PC-3 (cell line): ENCODE measurements around the gene SPHK1. TPM values are rescaled to one million over a fixed set of nuclear protein-coding genes. Genes with fewer than 3 reads are reported as not detected.
A peak's percentile ranks its signal among the peaks of the same experiment; 100 is the strongest.

Experiments used
- ATAC-seq: fragments of 200-7000 bp; cut with Tn5 transposase; 2 replicates; pipeline ENCODE4 v1.9.1; 2020; ENCODE audit warnings: mild to moderate bottlenecking, moderate library complexity
- BruUV-seq: library from RNA; stranded (reverse); fragments of 400-500 nt; replicated peaks from 2 replicates; lab custom pipeline; 2021; lab: Mats Ljungman, UMichigan
- CTCF ChIA-PET: fragments of 300-600 bp; sonication (Branson Sonifier 250); formaldehyde crosslinking; loops from one replicate; lab custom pipeline; 2022; ENCODE audit warnings: antibody characterized with exemption; lab: Charles Lee
- POLR2A ChIA-PET: fragments of 300-600 bp; sonication (Branson Sonifier 250); formaldehyde crosslinking; loops from one replicate; lab custom pipeline; 2022; ENCODE audit warnings: antibody characterized with exemption; ENCODE audit not compliant: unreplicated experiment; lab: Charles Lee
- DNase-seq: peaks from one replicate; pipeline ENCODE4 v3.0.0-alpha.2; 2015
- H2AFZ ChIP-seq: fragments of 300-600 bp; sonication (generic); 2 replicates; pipeline ENCODE4 v1.6.0; 2016; ENCODE audit warnings: antibody characterized with exemption, low read length
- H3F3A ChIP-seq: fragments of 300-600 bp; sonication (generic); one replicate; pipeline ENCODE4 v1.6.0; 2017; ENCODE audit warnings: antibody characterized with exemption, low read length, control low read depth, mild to moderate bottlenecking; ENCODE audit not compliant: unreplicated experiment
- H3K27ac ChIP-seq: fragments of 300-600 bp; sonication (generic); 2 replicates; pipeline ENCODE4 v1.5.1; 2016; ENCODE audit warnings: mild to moderate bottlenecking, low read length
- H3K27me3 ChIP-seq: fragments of 300-600 bp; sonication (generic); 2 replicates; pipeline ENCODE4 v1.6.1; 2016; ENCODE audit warnings: low read length, mixed read lengths
- H3K36me3 ChIP-seq: fragments of 300-600 bp; sonication (generic); 2 replicates; pipeline ENCODE4 v1.6.1; 2016; ENCODE audit warnings: low read depth, mixed run types, low read length, mixed read lengths
- H3K4me1 ChIP-seq: fragments of 300-600 bp; sonication (generic); 2 replicates; pipeline ENCODE4 v1.5.1; 2016; ENCODE audit warnings: low read length; ENCODE audit not compliant: insufficient read depth
- H3K4me2 ChIP-seq: fragments of 300-600 bp; sonication (generic); 2 replicates; pipeline ENCODE4 v1.6.0; 2016; ENCODE audit warnings: low read length
- H3K4me3 ChIP-seq: fragments of 300-600 bp; sonication (generic); 2 replicates; pipeline ENCODE4 v1.5.1; 2016; ENCODE audit warnings: mild to moderate bottlenecking, low read length, mixed read lengths
- H3K79me2 ChIP-seq: fragments of 300-600 bp; sonication (generic); 2 replicates; pipeline ENCODE4 v1.6.1; 2017; ENCODE audit warnings: low read length, mixed read lengths
- H3K9ac ChIP-seq: fragments of 300-600 bp; sonication (generic); 2 replicates; pipeline ENCODE4 v1.6.0; 2016; ENCODE audit warnings: mild to moderate bottlenecking, low read length
- H3K9me2 ChIP-seq: fragments of 300-600 bp; sonication (generic); replicated peaks from 2 replicates; pipeline ENCODE4 v1.6.1; 2016; ENCODE audit warnings: mixed run types, low read length, mixed read lengths
- H3K9me3 ChIP-seq: fragments of 300-600 bp; sonication (generic); 2 replicates; pipeline ENCODE4 v1.6.1; 2016; ENCODE audit warnings: low read length, mixed read lengths
- H4K20me1 ChIP-seq: fragments of 300-600 bp; sonication (generic); 2 replicates; pipeline ENCODE4 v1.6.1; 2016; ENCODE audit warnings: low read length, mixed read lengths
- EZH2 ChIP-seq: fragments of 300-600 bp; sonication (generic); IDR thresholded peaks from one replicate; pipeline ENCODE4 v1.6.1; 2017; ENCODE audit warnings: antibody characterized with exemption, mild to moderate bottlenecking, low read length; ENCODE audit not compliant: unreplicated experiment
- EZH2phosphoT487 ChIP-seq: fragments of 300-600 bp; sonication (generic); IDR thresholded peaks from 2 replicates; pipeline ENCODE4 v1.6.1; 2018; ENCODE audit warnings: mild to moderate bottlenecking, antibody characterized with exemption, low read length, borderline replicate concordance
- intact Hi-C: fragments of 100-400 bp; cut with micrococcal nuclease; formaldehyde crosslinking; loops from 2 replicates; pipeline ENCODE4 v1.9.0; 2023
- total RNA-seq: library from RNA; depleted of rRNA; stranded (reverse); fragments of >200 nt; gene quantifications from 2 replicates; pipeline ENCODE4 v1.2.3, GENCODE V29; 2014
- TF ChIP-seq, protein P1 (sequence below): fragments of 300-600 bp; sonication (generic); conservative IDR thresholded peaks from 2 replicates; pipeline ENCODE4 v1.5.1; 2017; ENCODE audit warnings: antibody characterized with exemption, low read depth, mild to moderate bottlenecking, low read length

SPHK1 gene
- total RNA-seq, 1 experiment from 2014 or later = 54.2 TPM

DNA sequence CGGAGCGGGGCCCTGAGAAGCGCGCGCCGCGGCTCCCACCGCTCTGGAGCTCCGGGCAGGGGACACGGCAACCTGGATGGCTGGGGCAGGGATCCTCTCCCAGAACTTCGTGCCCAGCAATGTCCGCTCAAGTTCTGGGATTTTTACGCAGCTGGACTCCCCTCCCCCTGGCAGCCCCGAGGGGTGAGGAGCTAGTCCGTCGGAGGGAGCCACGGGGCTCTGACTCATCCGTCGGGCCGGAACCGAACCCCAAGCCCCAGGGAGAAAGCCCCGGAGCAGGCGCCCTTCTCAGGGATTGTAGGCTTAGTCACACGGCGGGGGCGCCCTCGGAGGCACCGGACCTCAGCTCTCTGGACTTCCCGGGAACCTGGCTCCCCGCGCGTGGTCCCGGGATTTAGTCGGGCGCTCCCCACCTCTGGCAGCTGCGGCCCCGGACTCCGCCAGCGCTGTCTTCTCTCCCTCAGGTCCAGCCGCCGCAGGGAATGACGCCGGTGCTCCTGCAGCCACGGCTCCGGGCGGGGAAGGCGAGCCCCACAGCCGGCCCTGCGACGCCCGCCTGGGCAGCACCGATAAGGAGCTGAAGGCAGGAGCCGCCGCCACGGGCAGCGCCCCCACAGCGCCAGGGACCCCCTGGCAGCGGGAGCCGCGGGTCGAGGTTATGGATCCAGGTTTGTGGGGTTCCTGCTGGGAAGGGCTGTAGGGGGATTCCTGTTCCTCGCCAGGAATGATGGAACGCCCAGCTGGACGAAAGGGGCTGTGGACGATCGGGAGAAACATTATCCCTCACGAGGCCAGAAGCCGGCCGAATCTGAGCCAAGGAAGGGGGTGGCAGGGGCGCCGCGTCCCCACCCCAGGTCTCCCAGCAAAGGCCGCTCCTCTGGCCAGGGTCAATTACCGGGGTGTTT, 830 bp downstream of the SPHK1 start:
- BruUV-seq = TSS peak; percentile 42

DNA sequence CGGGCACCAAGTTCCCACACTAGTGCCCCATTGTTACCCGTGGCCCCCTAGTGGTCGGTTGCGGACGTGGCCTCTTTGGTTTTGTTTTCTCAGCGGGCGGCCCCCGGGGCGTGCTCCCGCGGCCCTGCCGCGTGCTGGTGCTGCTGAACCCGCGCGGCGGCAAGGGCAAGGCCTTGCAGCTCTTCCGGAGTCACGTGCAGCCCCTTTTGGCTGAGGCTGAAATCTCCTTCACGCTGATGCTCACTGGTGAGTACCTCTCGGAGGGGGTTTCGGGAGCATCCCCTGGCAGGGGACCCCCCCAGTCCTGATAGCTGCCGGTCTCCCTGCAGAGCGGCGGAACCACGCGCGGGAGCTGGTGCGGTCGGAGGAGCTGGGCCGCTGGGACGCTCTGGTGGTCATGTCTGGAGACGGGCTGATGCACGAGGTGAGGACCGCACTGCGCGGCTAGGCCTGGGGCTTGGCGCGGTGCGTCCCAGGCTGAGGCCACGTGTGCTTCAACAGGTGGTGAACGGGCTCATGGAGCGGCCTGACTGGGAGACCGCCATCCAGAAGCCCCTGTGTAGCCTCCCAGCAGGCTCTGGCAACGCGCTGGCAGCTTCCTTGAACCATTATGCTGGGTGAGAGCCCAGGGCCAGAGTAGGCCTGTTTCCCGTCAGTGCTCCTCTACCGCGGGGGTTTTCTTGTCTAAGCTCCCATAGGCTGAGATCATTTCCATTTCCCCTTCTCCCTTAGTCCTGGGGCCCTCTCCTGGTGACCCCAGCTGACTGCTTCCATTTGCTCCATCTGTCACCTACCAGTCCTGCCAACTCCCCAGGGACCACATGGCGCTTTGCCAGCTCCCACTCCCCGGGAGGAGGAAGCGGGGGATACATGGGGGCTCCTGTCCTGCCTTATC, 1.7 kb downstream of the SPHK1 start:
- no TSS peak for BruUV-seq
- Histone ChIP-seq H3F3A (no peaks in the 10 kb centered on the region), H3K79me2 (peaks cover 11% of the 10 kb centered on the region), H3K4me1 (peaks cover 21% of the 10 kb centered on the region), H3K4me3 (peak overlapping the region; percentile 73), H3K27ac (no peak overlapping the region), H2AFZ (peak overlapping the region; percentile 84), H3K36me3 (peaks cover 5% of the 10 kb centered on the region; the same call in 1 of the 2 replicates), H3K4me2 (peak overlapping the region; percentile 100), H3K9ac (peak overlapping the region; percentile 84), H3K9me2 (no peaks in the 10 kb centered on the region), H3K27me3 (no peaks in the 10 kb centered on the region), H3K9me3 (no peaks in the 10 kb centered on the region), H4K20me1 (no peaks in the 10 kb centered on the region)
- CTCF ChIA-PET = interaction anchor here (0.6 to 2.4 kb wide), 4 partner anchors 12 to 34 kb away, joined by 3 to 17 read pairs (median 8); no protein-coding TSS in a partner anchor
- intact Hi-C loops = loop anchor here (1.0 to 5.0 kb wide), 4 partner anchors 8 to 34 kb away; partner anchors contain the start of gene PRPSAP1
- TF ChIP-seq EZH2phosphoT487 = no peak
- TF ChIP-seq, protein P1, sequence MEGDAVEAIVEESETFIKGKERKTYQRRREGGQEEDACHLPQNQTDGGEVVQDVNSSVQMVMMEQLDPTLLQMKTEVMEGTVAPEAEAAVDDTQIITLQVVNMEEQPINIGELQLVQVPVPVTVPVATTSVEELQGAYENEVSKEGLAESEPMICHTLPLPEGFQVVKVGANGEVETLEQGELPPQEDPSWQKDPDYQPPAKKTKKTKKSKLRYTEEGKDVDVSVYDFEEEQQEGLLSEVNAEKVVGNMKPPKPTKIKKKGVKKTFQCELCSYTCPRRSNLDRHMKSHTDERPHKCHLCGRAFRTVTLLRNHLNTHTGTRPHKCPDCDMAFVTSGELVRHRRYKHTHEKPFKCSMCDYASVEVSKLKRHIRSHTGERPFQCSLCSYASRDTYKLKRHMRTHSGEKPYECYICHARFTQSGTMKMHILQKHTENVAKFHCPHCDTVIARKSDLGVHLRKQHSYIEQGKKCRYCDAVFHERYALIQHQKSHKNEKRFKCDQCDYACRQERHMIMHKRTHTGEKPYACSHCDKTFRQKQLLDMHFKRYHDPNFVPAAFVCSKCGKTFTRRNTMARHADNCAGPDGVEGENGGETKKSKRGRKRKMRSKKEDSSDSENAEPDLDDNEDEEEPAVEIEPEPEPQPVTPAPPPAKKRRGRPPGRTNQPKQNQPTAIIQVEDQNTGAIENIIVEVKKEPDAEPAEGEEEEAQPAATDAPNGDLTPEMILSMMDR = peak; percentile 94
- ATAC-seq (peak; percentile 26), DNase-seq (peak; percentile 88)
- POLR2A ChIA-PET = interaction anchor here (0.7 kb wide), 1 partner anchor 14 kb away, joined by 3 read pairs; no protein-coding TSS in a partner anchor

More for the DNA sequence above, 830 bp downstream of the SPHK1 start:
- H3F3A ChIP-seq = no peaks in the 10 kb centered on the region
- peak overlapping the region; percentile 60 for H3K27ac ChIP-seq
- peak overlapping the region; percentile 100 for H3K4me2 ChIP-seq
- no peaks in the 10 kb centered on the region for H4K20me1 ChIP-seq
- peak overlapping the region; percentile 84 for H3K9ac ChIP-seq
- H3K79me2 ChIP-seq = peaks cover 11% of the 10 kb centered on the region
- intact Hi-C loops = loop anchor here (1.0 to 5.0 kb wide), 4 partner anchors 9 to 33 kb away; partner anchors contain the start of gene PRPSAP1
- H3K36me3 ChIP-seq = no peaks in the 10 kb centered on the region; the same call in 1 of the 2 replicates
- CTCF ChIA-PET = interaction anchor here (0.5 to 2.4 kb wide), 10 partner anchors 13 to 73 kb away, joined by 3 to 17 read pairs (median 4); partner anchors contain the start of gene PRPSAP1
- peaks cover 21% of the 10 kb centered on the region for H3K4me1 ChIP-seq
- TF ChIP-seq EZH2 (no peak), EZH2phosphoT487 (no peak)
- TF ChIP-seq, protein P1 = no peak
- POLR2A ChIA-PET = interaction anchor here (0.6 to 1.7 kb wide), 2 partner anchors 19 to 30 kb away, joined by 8 to 10 read pairs; no protein-coding TSS in a partner anchor
- H3K9me2 ChIP-seq = no peaks in the 10 kb centered on the region
- H3K4me3 ChIP-seq = peak overlapping the region; percentile 73
- no peaks in the 10 kb centered on the region for H3K9me3 ChIP-seq
- DNase-seq (peak; percentile 64), ATAC-seq (peak; percentile 24)
- H2AFZ ChIP-seq = peak overlapping the region; percentile 84
- H3K27me3 ChIP-seq = no peaks in the 10 kb centered on the region
